ENCODE data around the gene SPOPL.
"Not testable (repeated sequence)": the region's sequence is repeated elsewhere in the genome, so short reads cannot be mapped to it uniquely, and the experiment has no call there.

Gene SPOPL

DNA sequence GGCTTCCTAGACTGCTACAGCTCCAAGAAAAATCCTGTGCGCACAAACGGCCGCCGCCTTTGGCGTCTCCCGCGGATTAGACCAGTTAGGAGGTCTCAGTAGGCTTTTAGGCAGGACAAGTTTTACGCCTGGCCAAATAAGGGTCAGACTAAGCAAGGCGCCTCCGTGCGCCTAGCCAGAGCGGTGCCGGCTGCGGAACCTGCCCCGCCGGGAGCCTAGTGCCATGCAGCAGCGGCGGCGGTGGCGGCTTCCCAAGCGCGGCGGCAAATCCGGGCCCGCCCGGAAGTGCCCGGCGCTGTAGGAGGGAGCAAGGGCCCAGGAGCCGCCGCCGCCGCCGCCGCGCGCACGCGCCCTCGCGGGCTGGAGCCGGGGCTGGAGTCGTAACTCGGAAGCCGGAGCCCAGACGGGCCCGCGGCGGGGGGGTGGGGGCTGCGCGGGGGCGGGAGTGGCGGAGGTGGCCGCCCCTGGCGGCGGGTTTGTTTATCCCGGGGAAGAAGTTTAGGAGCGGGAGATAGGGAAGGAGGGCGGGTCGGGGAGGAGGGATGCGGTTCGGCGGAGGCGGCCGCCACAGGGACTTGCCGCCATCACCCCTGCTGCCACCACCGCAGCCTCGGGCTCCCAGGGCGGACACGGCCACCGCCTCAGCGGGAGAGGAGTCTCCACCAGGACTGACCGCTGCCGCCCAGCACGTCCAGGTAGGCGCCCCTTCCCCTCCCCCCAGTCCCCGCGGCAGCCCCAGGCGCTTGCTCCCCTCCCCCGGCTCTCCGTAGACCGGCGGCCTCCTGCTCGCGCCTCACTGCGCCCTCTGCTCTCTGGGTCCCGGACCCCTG is at the start of gene SPOPL:
Gene SPOPL, plus strand, starts transcription at position 346 of the 830 bp plus-strand sequence. CDS start 48,447 bp downstream, outside the sequence.
- Histone ChIP-seq H3K9me3 (ENCODE audit: control insufficient read depth in 1 of 2, low read length in 2 of 2) (no peaks in the 10 kb centered on the region), H3K27me3 (ENCODE audit: control insufficient read depth in 1 of 2, insufficient read depth in 2 of 2, low read length in 2 of 2) (no peaks in the 10 kb centered on the region), H3K36me3 (ENCODE audit: control insufficient read depth in 1 of 2, insufficient read depth in 2 of 2, low read length in 2 of 2) (no peaks in the 10 kb centered on the region), H3K4me1 (ENCODE audit: control insufficient read depth in 1 of 2, insufficient read depth in 2 of 2, low read length in 2 of 2) (peaks cover 25 to 29% of the 10 kb centered on the region in 2 donors), H3K4me3 (ENCODE audit: low read depth in 1 of 2, low read length in 2 of 2) (peak within 1 kb of the TSS; percentile 91 to 97), H3K27ac (ENCODE audit: low read depth, low read length) (peak within 1 kb of the TSS; percentile 83), H3K9ac (ENCODE audit: low read depth in 1 of 2, low read length in 2 of 2) (peak within 1 kb of the TSS; percentile 87 to 94)

DNA sequence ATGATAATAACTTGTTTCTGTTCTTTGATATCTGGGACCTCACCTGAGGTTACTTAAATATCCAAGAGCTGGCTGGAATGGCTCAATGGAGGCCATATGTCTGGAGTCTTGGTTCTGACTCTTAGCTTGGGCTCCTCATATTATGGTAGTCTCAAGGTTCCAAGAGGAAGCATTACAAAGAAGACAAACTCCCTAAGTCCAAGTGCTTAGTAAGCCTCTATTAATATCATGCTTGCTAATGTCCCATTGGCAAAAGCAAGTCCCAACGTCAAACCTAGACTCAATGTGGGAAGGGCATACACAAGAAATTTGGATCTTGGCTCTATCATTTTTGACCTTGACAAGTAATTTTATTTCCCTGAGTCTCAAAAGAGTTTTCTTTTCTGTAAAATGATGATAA is 49.2 kb upstream of the SPOPL start:
- Histone ChIP-seq H3K4me3 (ENCODE audit: low read depth in 1 of 2, low read length in 2 of 2) (no peak overlapping the region), H3K27ac (ENCODE audit: low read depth, low read length) (no peak overlapping the region), H3K4me1 (ENCODE audit: control insufficient read depth in 1 of 2, insufficient read depth in 2 of 2, low read length in 2 of 2) (no peaks in the 10 kb centered on the region), H3K9me3 (ENCODE audit: control insufficient read depth in 1 of 2, low read length in 2 of 2) (no peaks in the 10 kb centered on the region), H3K9ac (ENCODE audit: low read depth in 1 of 2, low read length in 2 of 2) (no peak overlapping the region), H3K27me3 (ENCODE audit: control insufficient read depth in 1 of 2, insufficient read depth in 2 of 2, low read length in 2 of 2) (no peaks in the 10 kb centered on the region), H3K36me3 (ENCODE audit: control insufficient read depth in 1 of 2, insufficient read depth in 2 of 2, low read length in 2 of 2) (no peaks in the 10 kb centered on the region)

DNA sequence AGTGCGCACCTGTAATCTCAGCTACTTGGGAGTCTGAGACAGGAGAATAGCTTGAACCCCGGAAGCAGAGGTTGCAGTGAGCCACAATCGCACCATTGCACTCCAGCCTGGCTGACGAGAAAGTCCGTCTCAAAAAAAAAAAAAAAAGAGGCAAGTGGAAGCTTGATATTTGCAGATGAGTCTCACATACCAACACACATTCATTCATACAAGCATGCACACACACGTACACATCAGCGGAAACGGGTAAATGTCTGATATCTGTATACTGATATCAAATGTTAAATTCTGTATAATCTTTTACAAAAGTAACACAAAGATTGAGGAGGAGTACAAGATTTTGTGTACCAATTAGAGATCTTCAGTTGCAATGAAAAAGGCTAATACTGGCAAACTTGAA is 47.8 kb upstream of the SPOPL start:
- no peaks in the 10 kb centered on the region for H3K27me3 ChIP-seq (ENCODE audit: control insufficient read depth in 1 of 2, insufficient read depth in 2 of 2, low read length in 2 of 2)
- no peaks in the 10 kb centered on the region for H3K4me1 ChIP-seq (ENCODE audit: control insufficient read depth in 1 of 2, insufficient read depth in 2 of 2, low read length in 2 of 2)
- no peaks in the 10 kb centered on the region for H3K36me3 ChIP-seq (ENCODE audit: control insufficient read depth in 1 of 2, insufficient read depth in 2 of 2, low read length in 2 of 2)
- H3K9me3 ChIP-seq (ENCODE audit: control insufficient read depth in 1 of 2, low read length in 2 of 2), result no peaks in the 10 kb centered on the region
- H3K4me3 ChIP-seq (ENCODE audit: low read depth in 1 of 2, low read length in 2 of 2), result no peak overlapping the region
- no peak overlapping the region for H3K9ac ChIP-seq (ENCODE audit: low read depth in 1 of 2, low read length in 2 of 2)
- H3K27ac ChIP-seq (ENCODE audit: low read depth, low read length), result no peak overlapping the region

GRCh38 chr2:138454761-138455160 is 46.8 kb upstream of the SPOPL start:
- H3K9ac ChIP-seq (ENCODE audit: low read depth in 1 of 2, low read length in 2 of 2), result no peak overlapping the region
- H3K9me3 ChIP-seq (ENCODE audit: control insufficient read depth in 1 of 2, low read length in 2 of 2), result no peaks in the 10 kb centered on the region
- H3K27me3 ChIP-seq (ENCODE audit: control insufficient read depth in 1 of 2, insufficient read depth in 2 of 2, low read length in 2 of 2), result no peaks in the 10 kb centered on the region
- H3K4me1 ChIP-seq (ENCODE audit: control insufficient read depth in 1 of 2, insufficient read depth in 2 of 2, low read length in 2 of 2), result no peaks in the 10 kb centered on the region
- H3K36me3 ChIP-seq (ENCODE audit: control insufficient read depth in 1 of 2, insufficient read depth in 2 of 2, low read length in 2 of 2), result no peaks in the 10 kb centered on the region
- H3K27ac ChIP-seq (ENCODE audit: low read depth, low read length), result no peak overlapping the region
- no peak overlapping the region for H3K4me3 ChIP-seq (ENCODE audit: low read depth in 1 of 2, low read length in 2 of 2)

DNA sequence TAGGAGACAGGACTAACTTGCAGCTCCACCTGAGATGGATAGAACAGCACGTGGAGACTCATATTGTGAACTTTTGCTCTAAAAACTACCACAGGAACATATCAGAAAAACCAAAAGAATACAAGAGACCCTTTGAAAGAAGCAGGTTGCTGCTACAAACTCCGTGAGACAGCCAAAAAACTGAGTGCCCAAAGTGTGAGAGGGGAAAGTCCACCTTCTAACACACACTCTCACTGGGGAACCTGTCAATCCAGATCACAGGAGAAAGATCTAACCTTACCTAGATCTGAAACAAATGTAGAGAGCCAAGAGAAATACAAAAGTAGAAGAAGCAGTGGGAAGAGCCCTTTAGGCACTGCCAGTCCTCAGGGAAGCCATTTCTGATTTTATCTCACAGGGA is 46.3 kb upstream of the SPOPL start:
- Histone ChIP-seq H3K27me3 (ENCODE audit: control insufficient read depth in 1 of 2, insufficient read depth in 2 of 2, low read length in 2 of 2) (no peaks in the 10 kb centered on the region), H3K4me3 (ENCODE audit: low read depth in 1 of 2, low read length in 2 of 2) (no peak overlapping the region), H3K9me3 (ENCODE audit: control insufficient read depth in 1 of 2, low read length in 2 of 2) (no peaks in the 10 kb centered on the region), H3K36me3 (ENCODE audit: control insufficient read depth in 1 of 2, insufficient read depth in 2 of 2, low read length in 2 of 2) (no peaks in the 10 kb centered on the region), H3K9ac (ENCODE audit: low read depth in 1 of 2, low read length in 2 of 2) (no peak overlapping the region), H3K4me1 (ENCODE audit: control insufficient read depth in 1 of 2, insufficient read depth in 2 of 2, low read length in 2 of 2) (no peaks in the 10 kb centered on the region), H3K27ac (ENCODE audit: low read depth, low read length) (no peak overlapping the region)

- Histone ChIP-seq H3K36me3 (ENCODE audit: control insufficient read depth in 1 of 2, insufficient read depth in 2 of 2, low read length in 2 of 2) (no peaks in the 10 kb centered on the region), H3K4me1 (ENCODE audit: control insufficient read depth in 1 of 2, insufficient read depth in 2 of 2, low read length in 2 of 2) (no peaks in the 10 kb centered on the region), H3K4me3 (ENCODE audit: low read depth in 1 of 2, low read length in 2 of 2) (no peak overlapping the region), H3K9ac (ENCODE audit: low read depth in 1 of 2, low read length in 2 of 2) (no peak overlapping the region), H3K27me3 (ENCODE audit: control insufficient read depth in 1 of 2, insufficient read depth in 2 of 2, low read length in 2 of 2) (no peaks in the 10 kb centered on the region), H3K9me3 (ENCODE audit: control insufficient read depth in 1 of 2, low read length in 2 of 2) (no peaks in the 10 kb centered on the region), H3K27ac (ENCODE audit: low read depth, low read length) (no peak overlapping the region)
Observed at GRCh38 chr2:138455691-138456090, 45.9 kb upstream of the SPOPL start.

GRCh38 chr2:138462689-138463088 is 38.9 kb upstream of the SPOPL start:
- H3K9me3 ChIP-seq (ENCODE audit: control insufficient read depth in 1 of 2, low read length in 2 of 2); H3K36me3 ChIP-seq (ENCODE audit: control insufficient read depth in 1 of 2, insufficient read depth in 2 of 2, low read length in 2 of 2); H3K27ac ChIP-seq (ENCODE audit: low read depth, low read length); H3K27me3 ChIP-seq (ENCODE audit: control insufficient read depth in 1 of 2, insufficient read depth in 2 of 2, low read length in 2 of 2); H3K9ac ChIP-seq (ENCODE audit: low read depth in 1 of 2, low read length in 2 of 2); H3K4me1 ChIP-seq (ENCODE audit: control insufficient read depth in 1 of 2, insufficient read depth in 2 of 2, low read length in 2 of 2); H3K4me3 ChIP-seq (ENCODE audit: low read depth in 1 of 2, low read length in 2 of 2): not testable (repeated sequence)

GRCh38 chr2:138468617-138469016 is 33.0 kb upstream of the SPOPL start:
- Histone ChIP-seq H3K27ac (ENCODE audit: low read depth, low read length) (no peak overlapping the region), H3K9me3 (ENCODE audit: control insufficient read depth in 1 of 2, low read length in 2 of 2) (no peaks in the 10 kb centered on the region), H3K27me3 (ENCODE audit: control insufficient read depth in 1 of 2, insufficient read depth in 2 of 2, low read length in 2 of 2) (no peaks in the 10 kb centered on the region), H3K4me1 (ENCODE audit: control insufficient read depth in 1 of 2, insufficient read depth in 2 of 2, low read length in 2 of 2) (no peaks in the 10 kb centered on the region), H3K9ac (ENCODE audit: low read depth in 1 of 2, low read length in 2 of 2) (no peak overlapping the region), H3K36me3 (ENCODE audit: control insufficient read depth in 1 of 2, insufficient read depth in 2 of 2, low read length in 2 of 2) (no peaks in the 10 kb centered on the region), H3K4me3 (ENCODE audit: low read depth in 1 of 2, low read length in 2 of 2) (no peak overlapping the region)

GRCh38 chr2:138469411-138469810 is 32.2 kb upstream of the SPOPL start:
- Histone ChIP-seq H3K4me3 (ENCODE audit: low read depth in 1 of 2, low read length in 2 of 2) (no peak overlapping the region), H3K9me3 (ENCODE audit: control insufficient read depth in 1 of 2, low read length in 2 of 2) (no peaks in the 10 kb centered on the region), H3K27me3 (ENCODE audit: control insufficient read depth in 1 of 2, insufficient read depth in 2 of 2, low read length in 2 of 2) (no peaks in the 10 kb centered on the region), H3K9ac (ENCODE audit: low read depth in 1 of 2, low read length in 2 of 2) (no peak overlapping the region), H3K36me3 (ENCODE audit: control insufficient read depth in 1 of 2, insufficient read depth in 2 of 2, low read length in 2 of 2) (no peaks in the 10 kb centered on the region), H3K4me1 (ENCODE audit: control insufficient read depth in 1 of 2, insufficient read depth in 2 of 2, low read length in 2 of 2) (no peaks in the 10 kb centered on the region), H3K27ac (ENCODE audit: low read depth, low read length) (no peak overlapping the region)

- Histone ChIP-seq H3K9me3 (ENCODE audit: control insufficient read depth in 1 of 2, low read length in 2 of 2) (no peaks in the 10 kb centered on the region), H3K4me3 (ENCODE audit: low read depth in 1 of 2, low read length in 2 of 2) (no peak overlapping the region), H3K4me1 (ENCODE audit: control insufficient read depth in 1 of 2, insufficient read depth in 2 of 2, low read length in 2 of 2) (no peaks in the 10 kb centered on the region), H3K27ac (ENCODE audit: low read depth, low read length) (no peak overlapping the region), H3K36me3 (ENCODE audit: control insufficient read depth in 1 of 2, insufficient read depth in 2 of 2, low read length in 2 of 2) (no peaks in the 10 kb centered on the region), H3K27me3 (ENCODE audit: control insufficient read depth in 1 of 2, insufficient read depth in 2 of 2, low read length in 2 of 2) (no peaks in the 10 kb centered on the region), H3K9ac (ENCODE audit: low read depth in 1 of 2, low read length in 2 of 2) (no peak overlapping the region)
Observed at GRCh38 chr2:138470941-138471340, 30.6 kb upstream of the SPOPL start.

Data from duodenal mucosa (tissue), 2 donors.